ENCODE measurements around the gene MTMR3. TPM values are rescaled to one million over a fixed set of nuclear protein-coding genes. Genes with fewer than 3 reads are reported as not detected.

Gene MTMR3
- total and polyA plus RNA-seq, 2 of the 8 experiments (the other 6 are each of a cell fraction or from before 2014, with no cell fraction given), result 16.9 to 18.5 TPM

DNA sequence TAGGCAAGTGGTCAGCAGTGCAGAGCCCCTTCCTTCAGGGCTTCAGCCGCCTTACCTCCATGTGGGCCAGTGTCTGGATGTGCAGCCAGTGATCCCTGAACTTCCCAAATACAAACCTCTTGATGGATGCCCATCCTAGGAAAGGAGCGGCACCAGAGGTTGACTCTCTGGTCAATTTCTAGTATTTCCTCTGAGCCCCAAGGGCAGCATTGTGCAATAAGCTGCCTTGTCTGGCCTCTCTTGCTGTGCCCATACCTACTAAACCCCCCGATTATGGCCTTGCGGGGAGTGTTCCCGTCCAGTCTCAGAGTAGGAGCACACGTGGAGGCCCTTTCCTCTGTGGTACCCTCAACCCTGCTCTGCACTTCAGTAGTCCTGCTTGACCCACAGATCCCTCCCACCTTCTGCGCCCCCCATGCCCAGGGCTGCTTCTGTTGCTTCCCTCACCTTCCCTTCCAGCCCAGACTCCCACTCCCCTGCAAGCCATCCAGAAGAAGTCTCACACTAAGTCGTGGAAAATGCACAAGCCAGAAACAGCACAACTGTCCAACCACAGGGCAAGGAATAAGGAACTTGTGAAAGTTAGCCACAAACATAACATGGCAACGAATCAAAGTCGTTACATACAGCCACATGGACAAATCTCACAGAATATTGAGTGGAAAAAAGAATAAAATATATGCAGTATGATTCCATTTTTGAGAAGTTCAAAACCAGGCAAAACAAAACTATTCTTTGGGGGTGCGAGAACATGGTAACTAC lies 157.7 kb downstream of the MTMR3 start:
- H3K4me2 ChIP-seq (ENCODE audit: insufficient read depth in 1 of 2, low read depth in 2 of 2, low read length in 2 of 2), result no peak overlapping the region
- no peak for DNase-seq (ENCODE audit: low read depth in 1 of 2, low spot score in 2 of 2)
- no peak overlapping the region for H2AFZ ChIP-seq (ENCODE audit: low read length)
- ChIA-PET CTCF (ENCODE audit: partially characterized antibody) (no interaction called here), POLR2A (ENCODE audit: partially characterized antibody) (no interaction called here)
- no peak overlapping the region for H2BK5ac ChIP-seq (ENCODE audit: low read depth, low read length)
- no peak overlapping the region for H3K27ac ChIP-seq (ENCODE audit: low read depth, low read length)
- H2BK15ac ChIP-seq (ENCODE audit: low read length), result no peak overlapping the region
- no peak overlapping the region for H3K23ac ChIP-seq (ENCODE audit: insufficient read length)
- no peak overlapping the region for H4K8ac ChIP-seq (ENCODE audit: extremely low read depth, insufficient read depth, low read length)
- FAIRE-seq, result no peak
- H3K4me1 ChIP-seq (replicated peaks in 1 of 4; ENCODE audit: control insufficient read depth in 3 of 4, insufficient read depth in 4 of 4, low read length in 3 of 4), result no peaks in the 10 kb centered on the region
- H3K23me2 ChIP-seq (ENCODE audit: low read depth, low read length), result no peaks in the 10 kb centered on the region
- no peaks in the 10 kb centered on the region for H3K36me3 ChIP-seq (ENCODE audit: control insufficient read depth in 2 of 4, insufficient read depth in 4 of 4, low read length in 3 of 4)
- no peak overlapping the region for H3K9ac ChIP-seq (replicated peaks in 1 of 4; ENCODE audit: extremely low read depth in 1 of 4, low read depth in 3 of 4, low read length in 3 of 4)
- H2BK20ac ChIP-seq (ENCODE audit: low read length), result no peak overlapping the region
- no peaks in the 10 kb centered on the region for H4K20me1 ChIP-seq (replicated peaks in 1 of 2; ENCODE audit: control insufficient read depth in 1 of 2, insufficient read depth in 2 of 2, low read length in 2 of 2)
- H3K27me3 ChIP-seq (replicated peaks in 1 of 4; ENCODE audit: control insufficient read depth in 3 of 4, extremely low read depth in 1 of 4, insufficient read depth in 3 of 4, low read length in 3 of 4), result no peaks in the 10 kb centered on the region
- no peak overlapping the region for H3K4me3 ChIP-seq (ENCODE audit: extremely low read depth in 1 of 4, insufficient read depth in 2 of 4, low read depth in 3 of 4, low read length in 4 of 4)
- H2BK12ac ChIP-seq (ENCODE audit: low read depth, low read length), result no peak overlapping the region
- no peaks in the 10 kb centered on the region for H3K9me3 ChIP-seq (ENCODE audit: insufficient read depth in 2 of 2, low read depth in 1 of 2, low read length in 1 of 2)
- no peak overlapping the region for H3K56ac ChIP-seq (replicated peaks; ENCODE audit: insufficient read length, low read depth, low read length)
- WGBS, 2 experiments (ENCODE audit: extremely low coverage in 1 of 2, insufficient coverage in 1 of 2, insufficient read length in 1 of 2, insufficient replicate concordance in 2 of 2, low coverage in 1 of 2, low lambda C conversion rate in 2 of 2, missing lambda C conversion rate in 1 of 2), result 92% methylated on average over 11 of the region's 11 CpGs; no CpG with 5 or more reads in 1 of the 2 experiments
- H3K79me1 ChIP-seq (ENCODE audit: low read depth, low read length), result no peaks in the 10 kb centered on the region
- H3K14ac ChIP-seq (ENCODE audit: insufficient read length), result no peak overlapping the region
- TF ChIP-seq CEBPB (IDR thresholded peaks at IDR 0.05; ENCODE audit: low read depth, low read length) (0 out of 2 replicates have a peak, but pooled peaks have one; percentile 18), CHD1 (IDR thresholded peaks at IDR 0.05; ENCODE audit: low read depth, low read length) (no peak), SRF (IDR thresholded peaks at IDR 0.05; ENCODE audit: low read depth, low read length) (no peak), NANOG (IDR thresholded peaks at IDR 0.05; ENCODE audit: insufficient read depth, low read depth, low read length, poor library complexity, severe bottlenecking) (no peak), KDM4A (IDR thresholded peaks at IDR 0.05; ENCODE audit: low read depth, low read length, severe bottlenecking) (no peak), KDM1A (IDR thresholded peaks at IDR 0.05; ENCODE audit: borderline replicate concordance, low read length) (no peak)
- H2BK120ac ChIP-seq (replicated peaks; ENCODE audit: low read depth, low read length), result no peak overlapping the region
- no peak overlapping the region for H4K91ac ChIP-seq (replicated peaks; ENCODE audit: insufficient read length, low read length)
- H3K79me2 ChIP-seq (ENCODE audit: control insufficient read depth in 1 of 2, insufficient read depth in 2 of 2, low read length in 2 of 2), result no peaks in the 10 kb centered on the region
- no peak overlapping the region for H2AK5ac ChIP-seq (ENCODE audit: low read depth, low read length)
- H4K5ac ChIP-seq (ENCODE audit: insufficient read length, low read depth, low read length), result no peak overlapping the region
- H3K18ac ChIP-seq (ENCODE audit: extremely low read depth, low read length), result no peak overlapping the region
- no peak overlapping the region for H3K4ac ChIP-seq (replicated peaks; ENCODE audit: insufficient read length, low read depth, low read length)
